Measurements from ENCODE around the gene CYB5A.

CYB5A gene

GRCh38 chr18:74203811-74204210 lies 88.0 kb downstream of the CYB5A start:
- DNase-seq: no peak

Data from hematopoietic multipotent progenitor cell treated with erythropoietin and hydrocortisone succinate and interleukin-3 and kit ligand, for 8 days (in vitro differentiated cells).